ENCODE measurements around the gene TMEM259.

TMEM259 gene

GRCh38 chr19:994516-994915, 26.4 kb downstream of the TMEM259 start:
- no peak for DNase-seq (ENCODE audit: extremely low read depth, low read depth)
- no peak for TF ChIP-seq CTCF (IDR thresholded peaks at IDR 0.05; ENCODE audit: low read depth, low read length)

- no peak for TF ChIP-seq CTCF (IDR thresholded peaks at IDR 0.05; ENCODE audit: low read depth, low read length)
- DNase-seq (ENCODE audit: extremely low read depth, low read depth) = no peak
Measured at GRCh38 chr19:993831-994393, 27.0 kb downstream of the TMEM259 start.

GRCh38 chr19:993361-993830, 27.5 kb downstream of the TMEM259 start:
- no peak for TF ChIP-seq CTCF (IDR thresholded peaks at IDR 0.05; ENCODE audit: low read depth, low read length)
- DNase-seq (ENCODE audit: extremely low read depth, low read depth) = no peak

GRCh38 chr19:992670-993055, 28.3 kb downstream of the TMEM259 start:
- no peak for TF ChIP-seq CTCF (IDR thresholded peaks at IDR 0.05; ENCODE audit: low read depth, low read length)
- no peak for DNase-seq (ENCODE audit: extremely low read depth, low read depth)

DNA sequence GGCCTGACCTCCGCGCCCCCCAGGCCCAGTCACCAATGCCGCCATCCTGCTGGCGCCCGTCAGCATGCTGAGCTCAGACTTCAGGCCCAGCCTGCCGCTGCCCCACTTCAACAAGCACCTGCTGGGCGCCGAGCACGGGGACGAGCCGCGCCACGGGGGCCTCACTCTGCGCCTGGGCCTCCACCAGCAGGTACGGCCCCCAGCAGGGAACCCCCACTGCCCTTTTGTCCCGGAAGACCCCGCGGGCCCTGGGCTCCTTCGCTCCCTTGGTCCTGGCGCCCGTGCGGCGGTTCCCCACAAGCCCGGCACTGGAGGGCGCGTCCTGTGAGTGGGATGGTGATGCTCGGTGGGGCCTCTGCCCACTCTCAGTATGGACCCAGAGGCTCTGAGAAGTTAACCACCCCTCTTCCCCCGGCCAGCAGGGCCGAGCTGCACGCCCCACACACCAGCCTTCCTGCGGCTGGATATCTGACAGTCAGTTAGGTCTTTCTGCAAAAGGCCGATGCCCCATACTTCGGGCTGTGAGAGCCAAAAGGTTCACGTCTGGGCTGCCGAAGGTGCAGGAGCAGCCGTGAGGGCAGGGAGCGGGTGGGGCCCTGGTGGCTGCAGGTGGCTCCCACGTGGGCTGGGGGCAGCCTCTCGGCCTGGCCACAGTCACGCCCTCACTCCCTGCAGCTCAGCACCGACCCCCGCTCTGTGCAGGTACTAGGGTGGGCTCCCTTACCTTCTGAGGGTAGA, 28.8 kb downstream of the TMEM259 start:
- no peak for TF ChIP-seq CTCF (IDR thresholded peaks at IDR 0.05; ENCODE audit: low read depth, low read length)
- no peak for DNase-seq (ENCODE audit: extremely low read depth, low read depth)

DNA sequence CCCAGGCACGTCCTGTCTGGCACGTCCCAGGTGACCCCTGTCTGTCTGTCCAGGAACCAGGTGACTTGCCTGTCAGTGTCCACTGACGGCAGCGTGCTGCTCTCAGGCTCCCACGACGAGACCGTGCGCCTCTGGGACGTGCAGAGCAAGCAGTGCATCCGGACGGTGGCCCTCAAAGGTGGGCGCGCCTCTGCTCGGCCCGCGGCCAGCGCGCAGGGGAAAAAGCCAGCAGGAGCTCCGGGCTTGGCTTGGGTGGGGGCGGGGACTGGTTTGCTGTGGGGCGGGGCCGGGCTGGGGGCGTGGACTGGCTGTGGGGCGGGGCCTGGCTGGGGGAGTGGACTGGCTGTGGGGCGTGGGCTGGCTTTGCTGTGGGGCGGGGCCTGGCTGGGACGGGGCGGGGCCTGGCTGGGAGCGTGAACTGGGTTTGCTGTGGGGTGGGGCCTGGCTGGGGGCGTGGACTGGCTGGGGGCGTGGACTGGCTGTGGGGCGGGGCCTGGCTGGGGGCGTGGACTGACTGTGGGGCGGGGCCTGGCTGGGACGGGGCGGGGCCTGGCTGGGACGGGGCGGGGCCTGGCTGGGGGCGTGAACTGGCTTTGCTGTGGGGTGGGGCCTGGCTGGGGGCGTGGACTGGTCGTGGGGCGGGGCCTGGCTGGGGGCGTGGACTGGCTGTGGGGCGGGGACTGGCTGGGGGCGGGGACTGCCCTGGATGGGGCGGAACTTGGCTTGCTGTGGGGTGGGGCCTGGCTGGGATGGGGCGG, 29.6 kb downstream of the TMEM259 start:
- TF ChIP-seq CTCF (IDR thresholded peaks at IDR 0.05; ENCODE audit: low read depth, low read length) = no peak
- no peak for DNase-seq (ENCODE audit: extremely low read depth, low read depth)

GRCh38 chr19:990746-991145, 30.2 kb downstream of the TMEM259 start:
- no peak for TF ChIP-seq CTCF (IDR thresholded peaks at IDR 0.05; ENCODE audit: low read depth, low read length)

More at GRCh38 chr19:990746-991145, 30.2 kb downstream of the TMEM259 start:
- no peak for DNase-seq (ENCODE audit: extremely low read depth, low read depth)
